Measurements from ENCODE around the gene DLX5.

DLX5 gene

DNA sequence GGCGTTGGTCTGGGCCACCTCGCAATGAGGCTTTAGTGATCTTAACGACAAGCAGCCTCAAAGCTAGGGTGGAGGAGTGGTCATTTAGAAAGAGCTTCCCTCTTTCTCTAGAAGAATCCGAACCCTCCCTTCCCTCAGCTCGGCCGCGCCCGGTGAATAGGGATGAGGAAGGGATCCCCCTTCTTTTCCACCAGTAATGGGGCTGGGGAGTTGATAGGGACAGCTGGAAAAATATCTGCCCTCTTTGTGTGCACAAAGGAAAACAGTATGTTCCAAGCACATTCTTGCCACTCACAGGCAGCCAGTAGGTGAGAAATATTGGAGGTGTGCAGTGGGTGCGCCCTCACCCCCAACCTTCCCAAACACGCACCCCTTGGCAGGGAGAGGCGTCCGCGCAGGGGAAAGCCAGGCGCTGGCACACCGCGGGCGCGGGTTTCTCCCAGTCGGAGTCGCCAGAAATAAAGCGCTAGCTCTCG, 6.5 kb downstream of the DLX5 start:
- no peak for DNase-seq (ENCODE audit: low read depth in 2 of 2)

- no peak for DNase-seq (ENCODE audit: low read depth in 2 of 2)
Measured at GRCh38 chr7:97017192-97018125, 7.2 kb downstream of the DLX5 start.

DNA sequence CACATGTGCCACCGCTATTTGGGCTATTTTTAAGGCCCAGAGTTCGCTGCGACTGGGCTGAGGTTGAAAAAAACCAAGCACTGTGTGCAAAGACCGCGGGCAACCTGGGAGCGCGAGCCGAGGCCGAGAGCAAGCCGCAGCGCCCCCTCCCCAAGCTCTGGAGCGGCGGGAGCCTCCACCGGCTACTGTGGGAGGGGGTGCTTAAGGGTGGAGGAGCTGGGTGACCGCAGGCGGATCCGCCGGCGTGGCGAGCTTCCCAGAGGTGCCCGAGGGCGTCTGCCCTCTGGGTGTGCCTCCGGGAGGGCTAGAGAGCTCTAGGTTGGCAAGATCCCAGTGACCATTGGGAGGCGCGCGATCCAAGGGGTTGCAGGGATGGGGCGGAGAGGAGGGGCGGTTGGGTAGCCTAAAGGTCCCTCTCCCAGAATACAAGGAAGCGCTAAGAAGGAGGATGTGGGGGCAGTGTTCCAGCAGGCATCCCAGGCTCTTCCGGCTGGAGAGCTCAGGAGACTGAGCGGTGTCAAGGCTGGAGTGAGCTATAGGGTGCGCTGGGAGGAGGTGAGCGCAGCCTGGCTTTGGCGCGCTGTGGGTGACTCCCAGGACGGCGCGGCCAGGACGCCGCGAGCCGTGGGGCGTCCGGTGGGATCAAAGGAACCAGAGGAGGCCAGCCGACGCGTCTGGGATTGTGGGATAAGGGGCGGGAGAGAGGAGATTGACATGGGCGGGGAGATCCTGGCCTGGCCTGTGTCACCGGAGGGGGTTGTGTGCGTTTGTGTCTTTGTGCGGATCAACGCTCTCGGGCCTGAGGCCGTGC, 8.0 kb downstream of the DLX5 start:
- no peak for DNase-seq (ENCODE audit: low read depth in 2 of 2)

DNA sequence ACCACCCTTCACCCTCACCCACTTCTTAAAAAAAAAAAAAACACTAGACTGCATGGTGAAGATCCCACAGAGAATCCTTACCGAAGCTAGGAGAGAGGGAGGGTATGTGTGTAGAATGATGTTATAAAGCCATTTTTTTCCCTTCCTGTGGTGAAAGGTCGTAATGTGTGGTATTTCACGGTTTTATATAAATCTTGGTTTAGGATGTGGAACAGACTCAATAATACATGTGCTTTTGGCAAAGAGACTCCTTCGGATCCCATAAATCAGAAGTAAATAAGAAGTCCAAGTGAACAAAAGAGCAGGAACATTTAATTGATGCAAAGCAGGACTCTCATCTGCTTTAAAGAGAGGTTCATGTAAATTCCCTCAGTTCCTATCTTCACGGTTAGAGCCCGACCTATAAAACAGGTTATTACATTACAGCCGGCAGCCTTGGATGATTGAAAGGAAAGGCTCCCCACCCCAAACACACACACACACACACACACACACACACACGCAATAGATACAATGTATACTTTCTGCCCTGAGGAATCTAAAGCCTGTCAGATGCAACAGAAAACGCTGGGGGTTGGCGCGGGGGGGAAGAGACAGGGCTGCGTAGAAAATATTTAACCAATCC, 8.8 kb downstream of the DLX5 start:
- DNase-seq (ENCODE audit: low read depth in 2 of 2) = no peak

GRCh38 chr7:97015279-97015678, 9.4 kb downstream of the DLX5 start:
- DNase-seq (ENCODE audit: low read depth in 2 of 2) = no peak

- no peak for DNase-seq (ENCODE audit: low read depth in 2 of 2)
Measured at GRCh38 chr7:97014145-97014750, 10.4 kb downstream of the DLX5 start.

GRCh38 chr7:97013845-97014134, 10.8 kb downstream of the DLX5 start:
- no peak for DNase-seq (ENCODE audit: low read depth in 2 of 2)

GRCh38 chr7:97013134-97013844, 11.3 kb downstream of the DLX5 start:
- DNase-seq (ENCODE audit: low read depth in 2 of 2) = no peak

DNA sequence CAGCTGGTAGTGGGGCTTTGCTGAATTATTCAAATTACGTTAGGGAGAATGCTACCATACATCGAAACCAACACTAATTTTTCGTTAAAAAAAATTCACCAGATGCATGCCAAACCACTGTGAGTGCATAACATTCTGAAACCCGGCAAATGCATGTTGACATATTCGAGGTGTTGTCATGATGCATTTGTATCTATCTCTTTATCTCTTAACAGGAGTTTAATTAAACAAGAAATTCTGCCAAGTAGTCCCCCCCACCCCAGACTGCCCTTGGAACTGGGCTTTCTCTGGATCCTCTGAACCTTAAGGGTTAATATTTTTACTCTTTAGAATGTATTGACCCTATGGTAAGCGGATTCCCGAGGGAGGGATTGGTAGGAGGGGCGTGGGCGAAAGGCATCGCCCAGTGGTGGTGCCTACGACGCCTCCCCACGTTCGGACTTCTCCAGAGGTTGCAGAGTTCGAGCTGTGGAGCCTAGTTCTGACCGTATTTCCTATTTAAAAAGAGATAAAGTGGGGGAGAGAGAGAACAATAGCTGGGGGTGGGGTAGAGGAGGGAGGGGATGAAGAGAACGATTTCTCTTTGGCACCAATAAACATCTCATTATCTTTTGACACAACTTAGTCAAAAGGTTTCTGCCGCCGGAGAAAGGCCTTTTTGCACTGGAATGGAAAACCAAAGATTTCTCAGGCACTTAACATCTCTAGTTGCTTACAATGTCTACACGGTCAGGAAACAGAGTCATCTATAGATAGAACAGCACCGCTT, 12.1 kb downstream of the DLX5 start:
- no peak for DNase-seq (ENCODE audit: low read depth in 2 of 2)

DNA sequence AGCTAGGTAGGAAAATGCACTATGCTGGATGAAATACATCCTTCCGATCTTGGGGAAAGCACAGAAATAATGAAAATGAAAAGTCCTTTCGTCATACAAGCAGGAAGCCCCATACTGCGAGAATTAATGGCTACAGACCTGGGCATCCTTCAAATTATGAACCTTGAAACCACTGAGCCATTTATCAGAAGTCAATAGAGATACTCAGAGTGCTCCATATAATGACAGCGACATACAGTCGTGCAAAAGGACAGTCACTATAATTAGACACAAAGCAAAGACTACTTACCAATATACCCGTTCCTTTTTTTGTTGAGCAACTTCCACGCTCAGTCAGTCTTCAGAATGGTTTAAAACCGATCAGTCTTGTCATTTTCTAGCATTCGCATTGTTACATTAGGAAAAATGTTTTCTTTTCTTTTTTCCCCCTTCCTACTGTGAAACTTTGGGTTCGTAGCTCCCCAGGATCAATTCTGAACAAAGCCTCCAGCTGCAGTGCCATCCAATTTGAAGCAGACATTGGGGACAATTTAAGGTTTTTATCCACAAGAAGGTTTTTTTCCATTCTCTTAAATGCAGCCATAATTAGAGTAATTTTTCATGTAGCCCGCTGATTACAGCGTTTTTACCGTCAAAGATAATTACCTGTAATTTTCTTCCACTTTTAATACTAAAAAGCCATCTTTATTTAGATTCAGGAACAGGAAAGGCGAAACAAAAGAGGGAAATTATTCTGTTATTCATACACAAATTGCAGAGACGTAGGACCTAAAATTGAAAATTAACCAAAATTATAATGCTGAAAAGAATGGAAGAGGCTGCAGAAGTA, 12.9 kb downstream of the DLX5 start:
- DNase-seq (ENCODE audit: low read depth in 2 of 2) = no peak

- no peak for DNase-seq (ENCODE audit: low read depth in 2 of 2)
Measured at GRCh38 chr7:97011104-97011503, 13.5 kb downstream of the DLX5 start.

DNA sequence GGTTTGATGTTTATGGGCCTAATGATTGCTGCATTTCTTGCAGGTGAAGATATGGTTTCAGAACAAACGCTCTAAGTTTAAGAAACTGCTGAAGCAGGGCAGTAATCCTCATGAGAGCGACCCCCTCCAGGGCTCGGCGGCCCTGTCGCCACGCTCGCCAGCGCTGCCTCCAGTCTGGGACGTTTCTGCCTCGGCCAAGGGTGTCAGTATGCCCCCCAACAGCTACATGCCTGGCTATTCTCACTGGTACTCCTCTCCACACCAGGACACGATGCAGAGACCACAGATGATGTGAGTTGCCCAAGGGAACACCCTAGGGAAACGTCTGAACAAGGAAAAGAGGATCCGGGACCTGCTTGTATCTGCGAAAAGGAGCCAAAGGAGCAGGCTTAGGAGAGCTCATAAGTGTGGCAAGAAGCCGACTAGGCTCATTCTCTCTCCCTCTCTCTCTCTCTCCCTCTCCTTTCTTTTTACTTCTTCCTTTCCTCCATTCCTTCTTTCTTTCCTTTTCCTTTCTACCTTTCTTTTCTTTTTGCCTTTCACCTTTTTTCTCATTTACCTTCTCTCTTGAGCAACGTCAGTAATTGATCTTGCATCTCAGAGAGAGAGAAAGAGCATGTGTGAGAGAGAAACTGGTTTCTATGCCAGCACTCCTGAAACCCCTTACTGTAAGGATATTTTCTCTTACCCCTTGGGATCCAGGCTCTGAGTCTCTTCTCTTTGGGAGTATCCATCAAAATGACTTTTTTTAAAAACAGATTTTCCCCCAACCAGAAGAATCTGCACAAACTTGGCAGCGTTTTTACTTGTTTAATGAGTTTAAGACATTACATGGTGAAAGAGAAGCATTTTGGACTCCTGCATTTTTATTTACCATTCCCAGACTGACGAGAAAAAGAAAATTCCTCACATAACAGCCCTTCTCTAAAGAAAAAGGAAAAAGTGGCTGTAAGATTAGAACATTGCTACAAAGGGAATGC, 14.6 kb downstream of the DLX5 start:
- DNase-seq (ENCODE audit: low read depth in 2 of 2) = no peak

DNA sequence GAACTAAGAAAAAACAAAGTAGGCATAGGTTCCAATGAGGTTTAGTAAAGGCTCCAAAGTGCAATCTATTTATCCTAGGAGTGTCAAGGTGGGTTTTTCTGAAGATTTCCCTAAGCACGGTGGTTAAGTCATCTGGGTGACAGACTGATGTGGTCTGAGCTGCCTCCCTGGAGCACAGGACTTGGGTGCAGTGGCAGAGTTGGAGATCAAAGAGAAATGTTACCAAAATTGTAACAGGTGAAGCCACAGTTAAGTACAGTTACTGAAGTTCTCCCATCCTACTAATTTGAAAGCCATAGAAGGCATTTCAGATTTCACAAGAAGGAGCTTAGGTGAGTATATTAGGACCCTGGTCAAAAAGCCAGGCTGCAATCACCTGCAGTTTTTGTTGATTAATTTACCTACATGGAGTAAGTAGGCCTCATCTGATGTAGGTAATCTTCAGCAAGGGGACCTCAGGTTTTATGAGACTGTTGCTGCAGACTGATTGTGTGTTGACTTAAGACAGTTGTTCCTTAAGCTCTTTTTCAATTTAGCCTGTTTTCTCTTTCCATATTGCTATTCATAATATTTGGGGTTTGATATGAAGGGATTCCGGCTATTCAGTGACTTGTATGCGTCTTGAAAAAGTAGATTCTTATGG, 16.2 kb downstream of the DLX5 start:
- DNase-seq (ENCODE audit: low read depth in 2 of 2) = no peak

DNA sequence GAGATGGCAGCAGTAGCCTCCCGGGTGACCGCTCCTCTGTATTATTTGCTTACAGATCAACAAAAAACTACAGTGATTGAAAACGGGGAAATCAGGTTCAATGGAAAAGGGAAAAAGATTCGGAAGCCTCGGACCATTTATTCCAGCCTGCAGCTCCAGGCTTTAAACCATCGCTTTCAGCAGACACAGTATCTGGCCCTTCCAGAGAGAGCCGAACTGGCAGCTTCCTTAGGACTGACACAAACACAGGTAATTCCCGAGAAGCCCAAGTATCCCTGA, 17.1 kb downstream of the DLX5 start:
- DNase-seq (ENCODE audit: low read depth in 2 of 2) = no peak

DNA sequence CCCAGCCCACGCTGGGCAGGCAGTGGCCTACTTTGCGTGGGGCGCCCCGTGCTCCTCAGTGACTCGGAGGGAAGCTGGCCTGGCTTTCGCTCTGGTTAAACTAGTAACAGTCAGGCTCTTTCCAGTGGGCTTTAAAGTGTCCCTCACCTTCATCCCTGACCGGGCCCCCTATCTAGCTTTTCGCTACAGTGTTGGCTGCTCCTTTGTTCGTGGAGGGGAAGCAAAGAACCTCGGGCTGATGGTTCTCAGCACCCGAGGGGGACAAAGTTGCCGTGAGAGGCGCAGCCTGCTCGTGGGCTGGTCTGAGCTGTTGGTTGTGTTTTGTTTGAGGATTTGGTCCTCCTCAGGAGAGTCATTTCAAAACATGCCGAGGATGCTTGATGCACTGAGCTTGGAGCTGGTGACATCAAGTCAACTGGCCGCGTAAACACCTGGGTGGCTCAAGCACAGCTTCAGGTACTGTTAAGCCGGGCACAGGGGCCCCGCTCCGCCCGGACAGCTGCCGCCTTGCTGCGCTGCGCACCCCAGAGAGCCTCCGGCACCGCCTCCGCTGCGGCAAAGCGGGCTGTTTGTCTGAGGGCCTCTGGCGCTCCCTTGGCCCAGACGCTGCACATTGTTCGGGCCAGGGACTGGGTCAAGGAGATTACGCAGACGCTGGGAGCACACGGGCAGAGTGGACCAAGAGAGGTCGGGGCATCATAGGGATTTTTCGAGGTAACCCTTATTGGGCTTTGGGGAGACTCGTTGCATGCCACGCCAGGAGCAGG, 17.6 kb downstream of the DLX5 start:
- no peak for DNase-seq (ENCODE audit: low read depth in 2 of 2)

DNA sequence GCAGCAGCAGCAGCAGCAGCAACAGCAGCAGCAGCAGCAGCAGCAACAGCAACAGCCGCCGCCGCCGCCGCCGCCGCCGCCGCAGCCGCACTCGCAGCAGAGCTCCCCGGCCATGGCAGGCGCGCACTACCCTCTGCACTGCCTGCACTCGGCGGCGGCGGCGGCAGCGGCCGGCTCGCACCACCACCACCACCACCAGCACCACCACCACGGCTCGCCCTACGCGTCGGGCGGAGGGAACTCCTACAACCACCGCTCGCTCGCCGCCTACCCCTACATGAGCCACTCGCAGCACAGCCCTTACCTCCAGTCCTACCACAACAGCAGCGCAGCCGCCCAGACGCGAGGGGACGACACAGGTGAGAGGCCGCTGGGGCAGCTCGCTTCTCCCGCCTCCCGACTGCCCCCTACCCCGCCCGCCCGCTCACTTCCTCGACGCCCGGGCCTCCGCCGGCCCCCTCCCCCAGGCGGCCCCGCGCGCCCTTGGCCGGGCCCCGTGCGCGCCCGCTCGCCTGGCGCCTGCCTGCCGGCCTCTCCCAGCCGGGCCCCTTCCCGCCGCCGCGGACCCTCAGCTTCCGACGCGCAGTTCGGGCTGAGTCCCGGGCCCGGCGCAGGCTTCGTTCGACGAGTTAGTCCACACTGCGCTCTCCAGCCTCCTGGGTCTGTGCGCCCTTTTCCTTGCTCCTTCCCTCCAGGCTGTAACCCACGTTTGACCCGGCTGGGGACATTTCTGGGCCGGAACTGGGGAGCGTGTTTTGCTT, 18.4 kb downstream of the DLX5 start:
- peak in 1 of 2 experiments; percentile 26 for DNase-seq (ENCODE audit: low read depth in 2 of 2)

Data from stimulated activated CD4-positive, alpha-beta T cell treated with anti-CD3 and anti-CD28 coated beads, Interleukin-12 subunit alpha, Interleukin-12 subunit beta, amount 100 ng/mL, for 24 hours (primary cell).